H9 (cell line): Measurements from ENCODE around the gene SMARCD3. TPM values are rescaled to one million over a fixed set of nuclear protein-coding genes. Genes with fewer than 3 reads are reported as not detected.

ENCODE experiments used
- DNase-seq: peaks from one replicate; pipeline ENCODE4 v3.0.0-alpha.2; 2017
- H2AFZ ChIP-seq: one replicate; pipeline ENCODE4 v1.6.1; 2013; ENCODE audit warnings: mild to moderate bottlenecking, low read length, control low read depth, moderate library complexity
- H2AK5ac ChIP-seq: 2 replicates; pipeline ENCODE4 v1.6.1; 2013; ENCODE audit warnings: low read length, control low read depth, mixed read lengths; ENCODE audit not compliant: insufficient read length
- H2BK120ac ChIP-seq: one replicate; pipeline ENCODE4 v1.6.1; 2013; ENCODE audit warnings: low read depth, mild to moderate bottlenecking, low read length, control low read depth, inconsistent platforms; ENCODE audit not compliant: poor library complexity, severe bottlenecking
- H2BK12ac ChIP-seq: 2 replicates; pipeline ENCODE4 v1.6.1; 2013; ENCODE audit warnings: low read length, control low read depth, mixed read lengths, low read depth; ENCODE audit not compliant: insufficient read length
- H2BK15ac ChIP-seq: 2 replicates; pipeline ENCODE4 v1.6.1; 2013; ENCODE audit warnings: low read depth, low read length, control low read depth
- H2BK20ac ChIP-seq: one replicate; pipeline ENCODE4 v1.6.1; 2013; ENCODE audit warnings: low read depth, mild to moderate bottlenecking, low read length, control low read depth, inconsistent platforms; ENCODE audit not compliant: poor library complexity, severe bottlenecking
- H2BK5ac ChIP-seq: 2 replicates; pipeline ENCODE4 v1.6.1; 2013; ENCODE audit warnings: low read length, control low read depth, mixed read lengths; ENCODE audit not compliant: insufficient read length
- H3K14ac ChIP-seq: 2 replicates; pipeline ENCODE4 v1.6.1; 2013; ENCODE audit warnings: low read length, control low read depth; ENCODE audit not compliant: insufficient read depth
- H3K18ac ChIP-seq: 2 replicates; pipeline ENCODE4 v1.6.1; 2013; ENCODE audit warnings: low read depth, mild to moderate bottlenecking, mixed read lengths, low read length, control low read depth; ENCODE audit not compliant: insufficient read length
- H3K23ac ChIP-seq: 2 replicates; pipeline ENCODE4 v1.6.1; 2013; ENCODE audit warnings: low read length, control low read depth, mixed read lengths, low read depth; ENCODE audit not compliant: insufficient read length
- H3K23me2 ChIP-seq: 2 replicates; pipeline ENCODE4 v1.6.1; 2013; ENCODE audit warnings: low read depth, mild to moderate bottlenecking, mixed read lengths, low read length, control low read depth; ENCODE audit not compliant: insufficient read length, poor library complexity, severe bottlenecking
- H3K27ac ChIP-seq: 2 replicates; pipeline ENCODE4 v1.5.1; 2013; ENCODE audit warnings: low read length, control low read depth, mixed read lengths, low read depth; ENCODE audit not compliant: insufficient read length
- H3K27me3 ChIP-seq: 2 replicates; pipeline ENCODE4 v1.6.1; 2013; ENCODE audit warnings: low read length, control low read depth, inconsistent platforms; ENCODE audit not compliant: insufficient read depth
- H3K4ac ChIP-seq: 2 replicates; pipeline ENCODE4 v1.6.1; 2013; ENCODE audit warnings: low read depth, mild to moderate bottlenecking, control low read depth, inconsistent platforms, low read length, moderate library complexity
- H3K4me1 ChIP-seq: 2 replicates; pipeline ENCODE4 v1.6.1; 2013; ENCODE audit warnings: low read length, control low read depth, inconsistent platforms; ENCODE audit not compliant: insufficient read depth
- H3K4me2 ChIP-seq: 2 replicates; pipeline ENCODE4 v1.6.1; 2013; ENCODE audit warnings: low read length, control low read depth, mixed read lengths; ENCODE audit not compliant: insufficient read length, insufficient read depth
- H3K56ac ChIP-seq: 2 replicates; pipeline ENCODE4 v1.6.1; 2013; ENCODE audit warnings: low read depth, mild to moderate bottlenecking, mixed read lengths, low read length, control low read depth; ENCODE audit not compliant: insufficient read length
- H3K79me1 ChIP-seq: 2 replicates; pipeline ENCODE4 v1.6.1; 2013; ENCODE audit warnings: low read depth, mild to moderate bottlenecking, moderate library complexity, low read length, control low read depth, inconsistent platforms; ENCODE audit not compliant: insufficient read depth, poor library complexity, severe bottlenecking
- H3K79me2 ChIP-seq: 2 replicates; pipeline ENCODE4 v1.6.1; 2013; ENCODE audit warnings: low read length, control low read depth, inconsistent platforms; ENCODE audit not compliant: insufficient read depth
- H3K9ac ChIP-seq: 2 replicates; pipeline ENCODE4 v1.6.1; 2013; ENCODE audit warnings: low read length, control low read depth, mixed read lengths; ENCODE audit not compliant: insufficient read length; ENCODE audit errors: extremely low read depth
- H3K9me3 ChIP-seq: one replicate; pipeline ENCODE4 v1.6.1; 2013; ENCODE audit warnings: low read depth, low read length, inconsistent platforms; ENCODE audit not compliant: control insufficient read depth
- H3T11ph ChIP-seq: one replicate; pipeline ENCODE4 v1.6.1; 2013; ENCODE audit warnings: mild to moderate bottlenecking, low read length, control low read depth, inconsistent platforms
- H4K20me1 ChIP-seq: one replicate; pipeline ENCODE4 v1.6.1; 2013; ENCODE audit not compliant: control insufficient read depth, insufficient read length, insufficient read depth
- H4K5ac ChIP-seq: 2 replicates; pipeline ENCODE4 v1.6.1; 2013; ENCODE audit warnings: low read depth, mild to moderate bottlenecking, mixed read lengths, low read length, control low read depth; ENCODE audit not compliant: insufficient read length
- H4K8ac ChIP-seq: replicated peaks from 2 replicates; pipeline ENCODE4 v1.6.1; 2013; ENCODE audit warnings: low read length, control low read depth, mixed read lengths, low read depth; ENCODE audit not compliant: insufficient read length
- H4K91ac ChIP-seq: 2 replicates; pipeline ENCODE4 v1.6.1; 2013; ENCODE audit warnings: low read depth, mild to moderate bottlenecking, moderate library complexity, mixed read lengths, low read length, control low read depth; ENCODE audit not compliant: insufficient read length
- H3K27ac Mint-ChIP-seq, 3 experiments: 2 replicates in 2 of 3; 3 replicates in 1 of 3; pipeline ENCODE4 v1.8.0; 2020 to 2021; ENCODE audit warnings: mixed read lengths in 3 of 3, mild to moderate bottlenecking in 1 of 3, moderate library complexity in 1 of 3
- H3K27me3 Mint-ChIP-seq: 2 replicates; pipeline ENCODE4 v1.8.0; 2021; ENCODE audit warnings: low read depth, mild to moderate bottlenecking, moderate library complexity, mixed read lengths
- H3K36me3 Mint-ChIP-seq, 3 experiments: 2 replicates in 2 of 3; 3 replicates in 1 of 3; pipeline ENCODE4 v1.8.0; 2020 to 2021; ENCODE audit warnings: low read depth in 3 of 3, mixed read lengths in 3 of 3; ENCODE audit not compliant: insufficient read depth in 1 of 3
- H3K4me1 Mint-ChIP-seq, 2 experiments: 2 replicates each; pipeline ENCODE4 v1.8.0; 2020; ENCODE audit warnings: mixed read lengths in 2 of 2
- H3K4me3 Mint-ChIP-seq, 2 experiments: 2 replicates in 1 of 2; 3 replicates in 1 of 2; pipeline ENCODE4 v1.8.0; 2020 to 2021; ENCODE audit warnings: mild to moderate bottlenecking in 2 of 2, mixed read lengths in 2 of 2, moderate library complexity in 1 of 2
- H3K9me3 Mint-ChIP-seq, 2 experiments: 2 replicates in 1 of 2; 3 replicates in 1 of 2; pipeline ENCODE4 v1.8.0; 2020; ENCODE audit warnings: mild to moderate bottlenecking in 2 of 2, mixed read lengths in 2 of 2, moderate library complexity in 1 of 2
- CTCF ChIP-seq: fragments of 200-600 bp; sonication (generic); conservative IDR thresholded peaks from 3 replicates; pipeline ENCODE4 v1.8.0; 2021; ENCODE audit warnings: antibody characterized with exemption, mild to moderate bottlenecking
- WGBS: extraction: QIAGEN DNeasy Blood & Tissue Kit; methylation state at CpG from one replicate; pipeline ENCODE4 v1.1.7; 2013; ENCODE audit warnings: missing lambda C conversion rate, low lambda C conversion rate, mixed read lengths; ENCODE audit not compliant: insufficient read length; ENCODE audit errors: extremely low coverage; 5-methylcytosine and 5-hydroxymethylcytosine counted together
- total RNA-seq: library from RNA; stranded (reverse); gene quantifications from 2 replicates; pipeline ENCODE4 v1.2.1, GENCODE V29; 2021

Gene SMARCD3
- total RNA-seq, 1 experiment from 2014 or later, result 5.0 TPM

DNA sequence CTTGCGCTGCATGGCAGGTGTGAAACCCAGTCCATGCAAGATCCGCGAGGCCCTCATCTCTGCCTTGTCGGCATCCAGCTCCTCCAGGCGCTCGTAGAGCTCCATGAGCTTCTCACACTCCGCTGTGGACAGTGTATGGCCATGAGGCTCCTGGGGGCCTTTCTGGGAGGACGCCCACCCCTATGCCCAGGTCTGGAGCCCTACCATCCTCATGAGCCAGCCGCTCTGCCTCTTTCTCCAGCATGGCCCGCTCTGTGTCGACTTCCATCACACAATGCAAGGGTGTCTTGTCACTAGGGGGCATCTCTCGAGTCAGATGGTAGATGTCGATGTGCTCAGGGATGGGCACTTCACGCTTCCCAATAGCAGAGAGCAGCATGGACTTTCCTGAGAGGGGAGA lies 24.8 kb downstream of the SMARCD3 start:
- H3K4me1 ChIP-seq, result no peaks in the 10 kb centered on the region; the same call in 1 of the 2 replicates
- H4K91ac ChIP-seq, result no peak overlapping the region
- no peak overlapping the region for H2BK15ac ChIP-seq
- no peak overlapping the region for H3K56ac ChIP-seq
- no peak for DNase-seq
- Mint-ChIP-seq H3K4me3 (no peak overlapping the region), H3K27me3 (no peaks in the 10 kb centered on the region), H3K36me3 (peaks cover 39 to 67% (median 55%) of the 10 kb centered on the region in 3 experiments; a peak in 6 of 7 replicates), H3K4me1 (peaks cover 23 to 26% of the 10 kb centered on the region in 2 experiments), H3K9me3 (no peaks in the 10 kb centered on the region), H3K27ac (no peak overlapping the region)
- H2BK120ac ChIP-seq, result no peak overlapping the region
- H3K79me2 ChIP-seq, result peaks cover 3% of the 10 kb centered on the region; the same call in 1 of the 2 replicates
- H2AK5ac ChIP-seq, result no peak overlapping the region
- no peak overlapping the region for H3K27ac ChIP-seq
- TF ChIP-seq CTCF, result peak; percentile 18; the same call in 2 of the 3 replicates
- H2BK5ac ChIP-seq, result no peak overlapping the region
- no peaks in the 10 kb centered on the region for H4K20me1 ChIP-seq
- no peaks in the 10 kb centered on the region for H3K9me3 ChIP-seq
- peaks cover 7% of the 10 kb centered on the region for H3K23me2 ChIP-seq
- H3K4me2 ChIP-seq, result no peak overlapping the region
- H4K5ac ChIP-seq, result no peak overlapping the region
- no peak overlapping the region for H3K14ac ChIP-seq
- H3K4ac ChIP-seq, result no peak overlapping the region
- no peak overlapping the region for H2BK20ac ChIP-seq
- no peak overlapping the region for H3K9ac ChIP-seq
- H3K23ac ChIP-seq, result no peak overlapping the region
- no peak overlapping the region for H4K8ac ChIP-seq
- no peak overlapping the region for H3K18ac ChIP-seq
- no peak overlapping the region for H2BK12ac ChIP-seq
- no peaks in the 10 kb centered on the region for H3K27me3 ChIP-seq
- no peak overlapping the region for H2AFZ ChIP-seq
- no peak overlapping the region for H3T11ph ChIP-seq
- WGBS, result no CpG with 5 or more reads among the region's 14 CpGs
- no peaks in the 10 kb centered on the region for H3K79me1 ChIP-seq
